GM19025 (cell line): Measurements from ENCODE around the gene PEPD.

Experiments used
- ATAC-seq: cut with Tn5 transposase; IDR thresholded peaks from one replicate; pipeline ENCODE4 v1.9.1; 2021; ENCODE audit warnings: mild to moderate bottlenecking, low read depth, moderate library complexity; ENCODE audit not compliant: unreplicated experiment

The PEPD gene

GRCh38 chr19:33461256-33462111 is 60.1 kb downstream of the PEPD start:
- no peak for ATAC-seq

- no peak for ATAC-seq
Measured at GRCh38 chr19:33460221-33460908, 61.2 kb downstream of the PEPD start.

DNA sequence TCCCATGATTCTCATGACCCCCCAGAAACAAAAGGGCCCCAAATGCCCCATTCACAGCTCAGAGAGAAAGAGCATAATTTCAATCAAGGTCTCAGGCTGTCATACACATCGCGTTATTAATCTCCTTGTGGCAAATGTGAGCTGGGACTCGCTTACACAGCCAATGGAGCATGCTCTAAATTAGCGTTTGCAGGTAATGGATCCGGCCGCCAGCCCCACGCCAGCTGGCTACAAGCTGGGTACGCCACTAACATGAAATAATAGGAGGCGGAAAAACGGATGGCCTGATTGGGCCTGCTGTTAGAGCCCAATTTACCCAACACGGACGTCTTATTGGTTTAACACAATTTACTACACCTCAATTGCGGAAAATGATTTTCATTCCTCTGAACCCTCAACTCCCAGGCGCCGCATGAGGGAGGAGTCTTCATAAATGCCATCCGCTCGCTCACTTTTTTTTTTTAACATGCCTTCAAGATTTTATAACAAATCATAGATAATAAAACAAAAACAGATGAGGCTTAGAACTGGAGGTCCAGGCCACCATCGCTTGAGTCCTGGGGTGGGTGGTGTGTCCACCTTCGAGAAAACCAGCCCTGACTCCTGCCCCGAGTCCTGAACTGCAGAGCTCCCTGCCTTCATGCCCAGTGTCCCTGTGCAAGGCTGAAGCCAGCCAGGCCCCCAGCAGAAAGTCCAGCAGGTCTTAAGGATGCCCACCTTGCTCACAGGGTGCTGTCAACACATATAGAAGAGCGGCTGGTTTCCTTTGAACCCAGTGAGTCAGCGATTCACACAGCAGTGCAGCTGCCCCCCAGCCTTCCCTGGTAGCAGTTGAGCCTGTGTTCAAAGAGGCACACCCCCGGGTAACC is 62.1 kb downstream of the PEPD start:
- ATAC-seq, result no peak

DNA sequence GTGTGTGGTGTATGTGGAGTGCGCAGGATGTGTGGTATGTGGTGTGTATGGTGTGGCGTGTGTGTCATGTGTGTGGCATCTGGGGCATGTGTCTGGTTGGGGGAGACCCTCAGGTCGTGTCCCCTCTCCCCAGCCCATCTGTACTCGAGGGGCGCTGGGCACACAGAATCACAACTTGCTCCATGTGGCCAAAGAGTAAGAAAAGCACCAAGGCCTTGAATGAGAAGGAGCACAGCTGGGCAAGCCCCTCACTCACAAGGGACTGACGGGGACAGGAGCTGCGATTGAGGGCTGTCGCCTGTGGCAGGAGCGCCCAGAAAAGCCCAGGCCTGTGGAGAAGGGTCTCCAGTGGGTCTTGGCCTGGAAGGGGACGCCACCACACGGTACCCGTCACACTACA is 62.8 kb downstream of the PEPD start:
- ATAC-seq, result no peak

GRCh38 chr19:33458171-33458633 is 63.4 kb downstream of the PEPD start:
- no peak for ATAC-seq

GRCh38 chr19:33456845-33457220 is 64.8 kb downstream of the PEPD start:
- no peak for ATAC-seq

DNA sequence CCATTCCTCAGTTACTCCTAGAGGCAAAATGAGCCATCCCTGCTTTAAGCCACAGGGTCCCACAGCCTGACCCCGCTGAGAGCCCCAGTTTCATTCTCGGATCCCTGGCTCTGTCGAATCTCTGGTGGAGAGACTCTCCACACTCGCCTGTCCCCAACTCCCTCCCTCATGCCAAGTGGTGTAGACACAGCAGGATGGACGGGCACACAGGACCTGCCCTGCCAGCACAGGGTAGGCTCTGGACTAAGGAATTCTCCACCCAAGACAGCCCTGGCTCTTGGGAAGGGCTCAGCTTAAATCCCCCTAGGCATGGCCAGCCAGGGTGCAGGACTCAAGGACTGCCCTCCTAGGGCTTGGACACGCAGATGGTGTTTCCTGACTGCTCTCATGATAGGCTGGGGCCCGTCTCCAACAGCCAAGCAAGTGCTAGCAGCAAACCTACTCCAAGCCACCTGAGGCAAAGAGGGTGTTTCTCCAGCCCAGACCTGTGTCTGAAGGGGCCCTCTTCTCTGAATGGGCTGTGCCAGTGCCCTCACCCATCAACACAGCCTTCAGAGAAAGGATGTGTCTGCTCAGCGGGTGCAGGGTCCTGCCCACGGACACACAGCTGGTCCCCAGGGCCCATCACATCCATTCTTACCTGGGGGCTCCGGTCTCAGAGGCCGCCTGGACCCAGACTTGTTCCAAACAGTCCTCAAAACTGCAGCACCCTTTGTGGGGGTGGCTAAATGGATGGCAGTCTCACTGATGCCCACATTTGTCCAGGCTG is 65.3 kb downstream of the PEPD start:
- ATAC-seq, result no peak

- no peak for ATAC-seq
Measured at GRCh38 chr19:33453265-33453664, 68.3 kb downstream of the PEPD start.

DNA sequence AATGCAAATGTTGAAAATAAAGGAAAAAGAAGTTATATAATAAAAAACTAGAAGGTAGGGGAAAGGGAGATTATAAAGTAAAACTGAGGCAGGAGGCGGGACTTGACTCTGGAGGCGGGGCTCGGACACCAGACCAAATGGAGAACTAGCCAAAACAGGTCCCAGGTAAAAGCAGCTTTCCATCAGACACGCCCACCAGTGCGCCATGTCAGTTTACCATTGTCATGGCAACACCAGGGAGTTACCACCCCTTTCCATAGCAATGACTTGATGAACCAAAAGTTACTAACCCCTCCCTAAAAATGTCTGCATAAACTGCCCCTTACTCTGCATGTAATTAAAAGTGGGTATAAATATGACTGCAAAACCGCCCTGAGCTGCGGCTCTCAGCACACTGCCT is 70.9 kb downstream of the PEPD start:
- ATAC-seq, result no peak

GRCh38 chr19:33449799-33450198 is 71.8 kb downstream of the PEPD start:
- no peak for ATAC-seq

- ATAC-seq, result no peak
Measured at GRCh38 chr19:33448159-33448516, 73.5 kb downstream of the PEPD start.

DNA sequence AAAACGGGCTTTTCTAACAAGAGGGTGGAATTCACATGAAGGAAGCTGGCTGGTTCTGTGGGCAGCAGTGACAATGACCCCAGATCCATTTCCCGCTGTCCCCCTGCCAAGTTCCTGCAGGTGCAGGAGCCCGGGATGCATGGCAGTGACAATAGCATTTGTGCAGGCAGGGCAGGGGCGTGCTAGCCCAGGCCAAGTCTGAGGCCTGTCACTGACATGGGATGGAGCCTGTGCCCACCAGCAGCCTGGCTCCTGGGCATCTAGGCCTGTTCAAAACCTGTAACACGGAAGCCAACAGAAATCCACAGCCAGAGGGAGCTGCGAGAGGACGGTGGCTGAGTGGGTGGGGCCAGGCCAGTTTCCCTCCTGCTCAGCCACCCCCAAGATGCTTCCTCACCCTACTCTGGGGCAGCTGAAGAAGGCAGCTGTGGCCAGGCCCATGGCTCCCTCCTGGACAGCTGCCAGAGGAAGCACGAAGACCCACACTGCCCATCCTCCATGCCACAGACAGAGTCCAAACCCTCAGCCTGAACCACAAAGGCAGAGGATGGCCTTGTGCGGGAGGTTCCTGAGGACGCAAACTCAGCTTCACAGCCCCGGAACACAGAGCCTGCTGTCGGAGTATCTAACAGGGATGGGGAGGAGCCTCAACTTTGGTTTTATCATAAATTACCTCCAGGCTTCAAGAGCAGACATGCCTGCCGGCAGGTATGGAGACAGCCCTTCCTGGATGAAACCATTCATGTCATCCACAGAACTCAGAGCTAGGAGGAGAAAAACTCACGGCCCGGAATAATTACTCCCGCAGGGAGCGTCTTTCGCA is 74.0 kb downstream of the PEPD start:
- ATAC-seq, result no peak

- no peak for ATAC-seq
Measured at GRCh38 chr19:33446330-33447293, 75.0 kb downstream of the PEPD start.

- ATAC-seq, result no peak
Measured at GRCh38 chr19:33445442-33446329, 75.9 kb downstream of the PEPD start.

GRCh38 chr19:33444562-33445441 is 76.8 kb downstream of the PEPD start:
- ATAC-seq, result no peak
